H1 (cell line): Measurements from ENCODE around the gene STARD13. TPM values are rescaled to one million over a fixed set of nuclear protein-coding genes. Genes with fewer than 3 reads are reported as not detected.

ENCODE experiments used
- ATF2 ChIP-seq: IDR thresholded peaks from 2 replicates; pipeline ENCODE4 v1.6.1; 2012; ENCODE audit warnings: low read length, inconsistent platforms
- CBX5 ChIP-seq: fragments of 300-800, 300-1000 bp; sonication (generic); IDR thresholded peaks from 2 replicates; pipeline ENCODE4 v1.7.1; 2016; ENCODE audit warnings: antibody characterized with exemption, low read length, low read depth
- CTCF ChIP-seq, 3 experiments: IDR thresholded peaks; 1 replicate in 2 of 3; 2 replicates in 1 of 3; pipeline versions ENCODE4 v1.5.1 to v1.6.1; 2011; ENCODE audit warnings: low read length in 3 of 3, mild to moderate bottlenecking in 3 of 3, inconsistent platforms in 2 of 3, low read depth in 1 of 3, moderate library complexity in 1 of 3; ENCODE audit not compliant: insufficient read depth in 1 of 3; ENCODE audit errors: control extremely low read depth in 1 of 3
- FOSL1 ChIP-seq: IDR thresholded peaks from 2 replicates; pipeline ENCODE4 v1.6.1; 2011; ENCODE audit warnings: mild to moderate bottlenecking, low read depth, low read length, moderate library complexity; ENCODE audit not compliant: insufficient read depth
- SP2 ChIP-seq: IDR thresholded peaks from 2 replicates; pipeline ENCODE4 v1.6.1; 2012; ENCODE audit warnings: mild to moderate bottlenecking, low read length, inconsistent platforms
- SP4 ChIP-seq: IDR thresholded peaks from 2 replicates; pipeline ENCODE4 v1.6.1; 2012; ENCODE audit warnings: low read length, inconsistent platforms
- TCF12 ChIP-seq: IDR thresholded peaks from 2 replicates; pipeline ENCODE4 v1.6.1; 2011; ENCODE audit warnings: low read depth, mild to moderate bottlenecking, low read length
- polyA plus RNA-seq, 7 experiments: library from polyadenylated mRNA; depleted of rRNA in 3 of 7; stranded (reverse) in 5 of 7; unstranded in 2 of 7; fragments of >200 nt in 5 of 7; fragments of 200-250 nt in 2 of 7; gene quantifications; 1 replicate in 5 of 7; 2 replicates in 1 of 7; 4 replicates in 1 of 7; pipeline versions ENCODE4 v1.2.1 to v1.2.3, GENCODE V29; 2011 to 2013; ENCODE audit warnings: missing spikeins in 2 of 7, mixed read lengths in 2 of 7
- total RNA-seq: library from RNA; stranded (reverse); fragmentation: NEBNext Ultra II Directional; extraction: Animal tissue kit (Norgen Biotek cat#: 25700); gene quantifications from 2 replicates; pipeline ENCODE4 v1.2.1, GENCODE V29; 2021
- TF ChIP-seq, protein P1 (sequence below): fragments of 300-600 bp; sonication (generic); IDR thresholded peaks from 2 replicates; pipeline ENCODE4 v1.7.1; 2012; ENCODE audit warnings: low read length, moderate library complexity, mild to moderate bottlenecking, inconsistent platforms; ENCODE audit not compliant: insufficient replicate concordance

STARD13 gene
- total and polyA plus RNA-seq, 2 of the 8 experiments (the other 6 are each of a cell fraction or from before 2014, with no cell fraction given): 0.82 to 2.9 TPM

DNA sequence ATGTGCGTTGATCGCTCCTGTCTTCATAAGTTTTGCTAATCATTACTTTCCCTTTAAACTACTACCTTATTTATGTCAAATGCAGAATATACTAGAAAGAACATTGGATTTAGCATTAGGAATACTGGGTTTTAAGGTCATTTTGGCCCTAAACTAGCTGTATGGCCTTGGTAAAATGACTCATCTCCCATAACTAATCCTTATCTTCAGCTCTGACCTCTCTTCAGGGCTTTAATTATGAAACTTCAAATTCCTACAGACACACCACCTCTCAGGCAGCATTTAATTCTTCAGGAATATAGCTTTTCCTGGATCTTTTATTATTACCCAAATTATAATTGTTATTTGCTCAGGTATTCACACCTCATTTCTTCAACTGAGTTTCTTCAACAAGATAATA lies 121.2 kb downstream of the STARD13 start (continued):
- TF ChIP-seq, protein P1, sequence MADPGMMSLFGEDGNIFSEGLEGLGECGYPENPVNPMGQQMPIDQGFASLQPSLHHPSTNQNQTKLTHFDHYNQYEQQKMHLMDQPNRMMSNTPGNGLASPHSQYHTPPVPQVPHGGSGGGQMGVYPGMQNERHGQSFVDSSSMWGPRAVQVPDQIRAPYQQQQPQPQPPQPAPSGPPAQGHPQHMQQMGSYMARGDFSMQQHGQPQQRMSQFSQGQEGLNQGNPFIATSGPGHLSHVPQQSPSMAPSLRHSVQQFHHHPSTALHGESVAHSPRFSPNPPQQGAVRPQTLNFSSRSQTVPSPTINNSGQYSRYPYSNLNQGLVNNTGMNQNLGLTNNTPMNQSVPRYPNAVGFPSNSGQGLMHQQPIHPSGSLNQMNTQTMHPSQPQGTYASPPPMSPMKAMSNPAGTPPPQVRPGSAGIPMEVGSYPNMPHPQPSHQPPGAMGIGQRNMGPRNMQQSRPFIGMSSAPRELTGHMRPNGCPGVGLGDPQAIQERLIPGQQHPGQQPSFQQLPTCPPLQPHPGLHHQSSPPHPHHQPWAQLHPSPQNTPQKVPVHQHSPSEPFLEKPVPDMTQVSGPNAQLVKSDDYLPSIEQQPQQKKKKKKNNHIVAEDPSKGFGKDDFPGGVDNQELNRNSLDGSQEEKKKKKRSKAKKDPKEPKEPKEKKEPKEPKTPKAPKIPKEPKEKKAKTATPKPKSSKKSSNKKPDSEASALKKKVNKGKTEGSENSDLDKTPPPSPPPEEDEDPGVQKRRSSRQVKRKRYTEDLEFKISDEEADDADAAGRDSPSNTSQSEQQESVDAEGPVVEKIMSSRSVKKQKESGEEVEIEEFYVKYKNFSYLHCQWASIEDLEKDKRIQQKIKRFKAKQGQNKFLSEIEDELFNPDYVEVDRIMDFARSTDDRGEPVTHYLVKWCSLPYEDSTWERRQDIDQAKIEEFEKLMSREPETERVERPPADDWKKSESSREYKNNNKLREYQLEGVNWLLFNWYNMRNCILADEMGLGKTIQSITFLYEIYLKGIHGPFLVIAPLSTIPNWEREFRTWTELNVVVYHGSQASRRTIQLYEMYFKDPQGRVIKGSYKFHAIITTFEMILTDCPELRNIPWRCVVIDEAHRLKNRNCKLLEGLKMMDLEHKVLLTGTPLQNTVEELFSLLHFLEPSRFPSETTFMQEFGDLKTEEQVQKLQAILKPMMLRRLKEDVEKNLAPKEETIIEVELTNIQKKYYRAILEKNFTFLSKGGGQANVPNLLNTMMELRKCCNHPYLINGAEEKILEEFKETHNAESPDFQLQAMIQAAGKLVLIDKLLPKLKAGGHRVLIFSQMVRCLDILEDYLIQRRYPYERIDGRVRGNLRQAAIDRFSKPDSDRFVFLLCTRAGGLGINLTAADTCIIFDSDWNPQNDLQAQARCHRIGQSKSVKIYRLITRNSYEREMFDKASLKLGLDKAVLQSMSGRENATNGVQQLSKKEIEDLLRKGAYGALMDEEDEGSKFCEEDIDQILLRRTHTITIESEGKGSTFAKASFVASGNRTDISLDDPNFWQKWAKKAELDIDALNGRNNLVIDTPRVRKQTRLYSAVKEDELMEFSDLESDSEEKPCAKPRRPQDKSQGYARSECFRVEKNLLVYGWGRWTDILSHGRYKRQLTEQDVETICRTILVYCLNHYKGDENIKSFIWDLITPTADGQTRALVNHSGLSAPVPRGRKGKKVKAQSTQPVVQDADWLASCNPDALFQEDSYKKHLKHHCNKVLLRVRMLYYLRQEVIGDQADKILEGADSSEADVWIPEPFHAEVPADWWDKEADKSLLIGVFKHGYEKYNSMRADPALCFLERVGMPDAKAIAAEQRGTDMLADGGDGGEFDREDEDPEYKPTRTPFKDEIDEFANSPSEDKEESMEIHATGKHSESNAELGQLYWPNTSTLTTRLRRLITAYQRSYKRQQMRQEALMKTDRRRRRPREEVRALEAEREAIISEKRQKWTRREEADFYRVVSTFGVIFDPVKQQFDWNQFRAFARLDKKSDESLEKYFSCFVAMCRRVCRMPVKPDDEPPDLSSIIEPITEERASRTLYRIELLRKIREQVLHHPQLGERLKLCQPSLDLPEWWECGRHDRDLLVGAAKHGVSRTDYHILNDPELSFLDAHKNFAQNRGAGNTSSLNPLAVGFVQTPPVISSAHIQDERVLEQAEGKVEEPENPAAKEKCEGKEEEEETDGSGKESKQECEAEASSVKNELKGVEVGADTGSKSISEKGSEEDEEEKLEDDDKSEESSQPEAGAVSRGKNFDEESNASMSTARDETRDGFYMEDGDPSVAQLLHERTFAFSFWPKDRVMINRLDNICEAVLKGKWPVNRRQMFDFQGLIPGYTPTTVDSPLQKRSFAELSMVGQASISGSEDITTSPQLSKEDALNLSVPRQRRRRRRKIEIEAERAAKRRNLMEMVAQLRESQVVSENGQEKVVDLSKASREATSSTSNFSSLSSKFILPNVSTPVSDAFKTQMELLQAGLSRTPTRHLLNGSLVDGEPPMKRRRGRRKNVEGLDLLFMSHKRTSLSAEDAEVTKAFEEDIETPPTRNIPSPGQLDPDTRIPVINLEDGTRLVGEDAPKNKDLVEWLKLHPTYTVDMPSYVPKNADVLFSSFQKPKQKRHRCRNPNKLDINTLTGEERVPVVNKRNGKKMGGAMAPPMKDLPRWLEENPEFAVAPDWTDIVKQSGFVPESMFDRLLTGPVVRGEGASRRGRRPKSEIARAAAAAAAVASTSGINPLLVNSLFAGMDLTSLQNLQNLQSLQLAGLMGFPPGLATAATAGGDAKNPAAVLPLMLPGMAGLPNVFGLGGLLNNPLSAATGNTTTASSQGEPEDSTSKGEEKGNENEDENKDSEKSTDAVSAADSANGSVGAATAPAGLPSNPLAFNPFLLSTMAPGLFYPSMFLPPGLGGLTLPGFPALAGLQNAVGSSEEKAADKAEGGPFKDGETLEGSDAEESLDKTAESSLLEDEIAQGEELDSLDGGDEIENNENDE: no peak
- TF ChIP-seq SP4: no peak
- no peak for TF ChIP-seq CBX5
- no peak for TF ChIP-seq SP2
- TF ChIP-seq TCF12: no peak
- TF ChIP-seq FOSL1: no peak
- TF ChIP-seq CTCF (IDR thresholded peaks at IDR 0.05; ENCODE audit: control extremely low read depth in 1 of 3, insufficient read depth in 1 of 3, low read depth in 1 of 3, low read length in 3 of 3): no peak
- TF ChIP-seq ATF2: no peak
